ENCODE data around the gene ZCCHC3.
"Not testable (repeated sequence)": the region's sequence is repeated elsewhere in the genome, so short reads cannot be mapped to it uniquely, and the experiment has no call there.

Gene ZCCHC3

GRCh38 chr20:336040-336439 lies 38.7 kb downstream of the ZCCHC3 start:
- DNase-seq (ENCODE audit: extremely low read depth in 1 of 2, low read depth in 1 of 2): not testable (repeated sequence)

- DNase-seq (ENCODE audit: extremely low read depth in 1 of 2, low read depth in 1 of 2): no peak
Measured at GRCh38 chr20:341682-342081, 44.3 kb downstream of the ZCCHC3 start.

- no peak for DNase-seq (ENCODE audit: extremely low read depth in 1 of 2, low read depth in 1 of 2)
Measured at GRCh38 chr20:343107-343506, 45.7 kb downstream of the ZCCHC3 start.

- no peak for DNase-seq (ENCODE audit: extremely low read depth in 1 of 2, low read depth in 1 of 2)
Measured at GRCh38 chr20:346033-346639, 48.8 kb downstream of the ZCCHC3 start.

- DNase-seq (ENCODE audit: extremely low read depth in 1 of 2, low read depth in 1 of 2): no peak
Measured at GRCh38 chr20:346640-347316, 49.4 kb downstream of the ZCCHC3 start, which contains the start of gene NRSN2. Gene NRSN2 (plus strand): TSS chr20:347111. CDS start chr20:349644, 2,533 bp downstream.

- DNase-seq (ENCODE audit: extremely low read depth in 1 of 2, low read depth in 1 of 2): no peak
Measured at GRCh38 chr20:347317-347639, 49.9 kb downstream of the ZCCHC3 start.

GRCh38 chr20:347640-348484 lies 50.5 kb downstream of the ZCCHC3 start:
- DNase-seq (ENCODE audit: extremely low read depth in 1 of 2, low read depth in 1 of 2): peak; percentile 55 to 75

GRCh38 chr20:348972-349841 lies 51.8 kb downstream of the ZCCHC3 start:
- DNase-seq (ENCODE audit: extremely low read depth in 1 of 2, low read depth in 1 of 2): no peak
